H9 (cell line): ENCODE measurements around the gene KDF1. TPM values are rescaled to one million over a fixed set of nuclear protein-coding genes. Genes with fewer than 3 reads are reported as not detected.

Experiments
- DNase-seq: peaks from one replicate; pipeline ENCODE4 v3.0.0-alpha.2; 2017
- H2AFZ ChIP-seq: one replicate; pipeline ENCODE4 v1.6.1; 2013; ENCODE audit warnings: mild to moderate bottlenecking, low read length, control low read depth, moderate library complexity
- H2AK5ac ChIP-seq: 2 replicates; pipeline ENCODE4 v1.6.1; 2013; ENCODE audit warnings: low read length, control low read depth, mixed read lengths; ENCODE audit not compliant: insufficient read length
- H2BK120ac ChIP-seq: one replicate; pipeline ENCODE4 v1.6.1; 2013; ENCODE audit warnings: low read depth, mild to moderate bottlenecking, low read length, control low read depth, inconsistent platforms; ENCODE audit not compliant: poor library complexity, severe bottlenecking
- H2BK12ac ChIP-seq: 2 replicates; pipeline ENCODE4 v1.6.1; 2013; ENCODE audit warnings: low read length, control low read depth, mixed read lengths, low read depth; ENCODE audit not compliant: insufficient read length
- H2BK15ac ChIP-seq: 2 replicates; pipeline ENCODE4 v1.6.1; 2013; ENCODE audit warnings: low read depth, low read length, control low read depth
- H2BK20ac ChIP-seq: one replicate; pipeline ENCODE4 v1.6.1; 2013; ENCODE audit warnings: low read depth, mild to moderate bottlenecking, low read length, control low read depth, inconsistent platforms; ENCODE audit not compliant: poor library complexity, severe bottlenecking
- H2BK5ac ChIP-seq: 2 replicates; pipeline ENCODE4 v1.6.1; 2013; ENCODE audit warnings: low read length, control low read depth, mixed read lengths; ENCODE audit not compliant: insufficient read length
- H3K14ac ChIP-seq: 2 replicates; pipeline ENCODE4 v1.6.1; 2013; ENCODE audit warnings: low read length, control low read depth; ENCODE audit not compliant: insufficient read depth
- H3K18ac ChIP-seq: 2 replicates; pipeline ENCODE4 v1.6.1; 2013; ENCODE audit warnings: low read depth, mild to moderate bottlenecking, mixed read lengths, low read length, control low read depth; ENCODE audit not compliant: insufficient read length
- H3K23ac ChIP-seq: 2 replicates; pipeline ENCODE4 v1.6.1; 2013; ENCODE audit warnings: low read length, control low read depth, mixed read lengths, low read depth; ENCODE audit not compliant: insufficient read length
- H3K23me2 ChIP-seq: 2 replicates; pipeline ENCODE4 v1.6.1; 2013; ENCODE audit warnings: low read depth, mild to moderate bottlenecking, mixed read lengths, low read length, control low read depth; ENCODE audit not compliant: insufficient read length, poor library complexity, severe bottlenecking
- H3K27ac ChIP-seq: 2 replicates; pipeline ENCODE4 v1.5.1; 2013; ENCODE audit warnings: low read length, control low read depth, mixed read lengths, low read depth; ENCODE audit not compliant: insufficient read length
- H3K27me3 ChIP-seq: 2 replicates; pipeline ENCODE4 v1.6.1; 2013; ENCODE audit warnings: low read length, control low read depth, inconsistent platforms; ENCODE audit not compliant: insufficient read depth
- H3K4ac ChIP-seq: 2 replicates; pipeline ENCODE4 v1.6.1; 2013; ENCODE audit warnings: low read depth, mild to moderate bottlenecking, control low read depth, inconsistent platforms, low read length, moderate library complexity
- H3K4me1 ChIP-seq: 2 replicates; pipeline ENCODE4 v1.6.1; 2013; ENCODE audit warnings: low read length, control low read depth, inconsistent platforms; ENCODE audit not compliant: insufficient read depth
- H3K4me2 ChIP-seq: 2 replicates; pipeline ENCODE4 v1.6.1; 2013; ENCODE audit warnings: low read length, control low read depth, mixed read lengths; ENCODE audit not compliant: insufficient read length, insufficient read depth
- H3K56ac ChIP-seq: 2 replicates; pipeline ENCODE4 v1.6.1; 2013; ENCODE audit warnings: low read depth, mild to moderate bottlenecking, mixed read lengths, low read length, control low read depth; ENCODE audit not compliant: insufficient read length
- H3K79me1 ChIP-seq: 2 replicates; pipeline ENCODE4 v1.6.1; 2013; ENCODE audit warnings: low read depth, mild to moderate bottlenecking, moderate library complexity, low read length, control low read depth, inconsistent platforms; ENCODE audit not compliant: insufficient read depth, poor library complexity, severe bottlenecking
- H3K79me2 ChIP-seq: 2 replicates; pipeline ENCODE4 v1.6.1; 2013; ENCODE audit warnings: low read length, control low read depth, inconsistent platforms; ENCODE audit not compliant: insufficient read depth
- H3K9ac ChIP-seq: 2 replicates; pipeline ENCODE4 v1.6.1; 2013; ENCODE audit warnings: low read length, control low read depth, mixed read lengths; ENCODE audit not compliant: insufficient read length; ENCODE audit errors: extremely low read depth
- H3K9me3 ChIP-seq: one replicate; pipeline ENCODE4 v1.6.1; 2013; ENCODE audit warnings: low read depth, low read length, inconsistent platforms; ENCODE audit not compliant: control insufficient read depth
- H3T11ph ChIP-seq: one replicate; pipeline ENCODE4 v1.6.1; 2013; ENCODE audit warnings: mild to moderate bottlenecking, low read length, control low read depth, inconsistent platforms
- H4K20me1 ChIP-seq: one replicate; pipeline ENCODE4 v1.6.1; 2013; ENCODE audit not compliant: control insufficient read depth, insufficient read length, insufficient read depth
- H4K5ac ChIP-seq: 2 replicates; pipeline ENCODE4 v1.6.1; 2013; ENCODE audit warnings: low read depth, mild to moderate bottlenecking, mixed read lengths, low read length, control low read depth; ENCODE audit not compliant: insufficient read length
- H4K8ac ChIP-seq: replicated peaks from 2 replicates; pipeline ENCODE4 v1.6.1; 2013; ENCODE audit warnings: low read length, control low read depth, mixed read lengths, low read depth; ENCODE audit not compliant: insufficient read length
- H4K91ac ChIP-seq: 2 replicates; pipeline ENCODE4 v1.6.1; 2013; ENCODE audit warnings: low read depth, mild to moderate bottlenecking, moderate library complexity, mixed read lengths, low read length, control low read depth; ENCODE audit not compliant: insufficient read length
- H3K27ac Mint-ChIP-seq, 3 experiments: 2 replicates in 2 of 3; 3 replicates in 1 of 3; pipeline ENCODE4 v1.8.0; 2020 to 2021; ENCODE audit warnings: mixed read lengths in 3 of 3, mild to moderate bottlenecking in 1 of 3, moderate library complexity in 1 of 3
- H3K27me3 Mint-ChIP-seq: 2 replicates; pipeline ENCODE4 v1.8.0; 2021; ENCODE audit warnings: low read depth, mild to moderate bottlenecking, moderate library complexity, mixed read lengths
- H3K36me3 Mint-ChIP-seq, 3 experiments: 2 replicates in 2 of 3; 3 replicates in 1 of 3; pipeline ENCODE4 v1.8.0; 2020 to 2021; ENCODE audit warnings: low read depth in 3 of 3, mixed read lengths in 3 of 3; ENCODE audit not compliant: insufficient read depth in 1 of 3
- H3K4me1 Mint-ChIP-seq, 2 experiments: 2 replicates each; pipeline ENCODE4 v1.8.0; 2020; ENCODE audit warnings: mixed read lengths in 2 of 2
- H3K4me3 Mint-ChIP-seq, 2 experiments: 2 replicates in 1 of 2; 3 replicates in 1 of 2; pipeline ENCODE4 v1.8.0; 2020 to 2021; ENCODE audit warnings: mild to moderate bottlenecking in 2 of 2, mixed read lengths in 2 of 2, moderate library complexity in 1 of 2
- H3K9me3 Mint-ChIP-seq, 2 experiments: 2 replicates in 1 of 2; 3 replicates in 1 of 2; pipeline ENCODE4 v1.8.0; 2020; ENCODE audit warnings: mild to moderate bottlenecking in 2 of 2, mixed read lengths in 2 of 2, moderate library complexity in 1 of 2
- WGBS: extraction: QIAGEN DNeasy Blood & Tissue Kit; methylation state at CpG from one replicate; pipeline ENCODE4 v1.1.7; 2013; ENCODE audit warnings: missing lambda C conversion rate, low lambda C conversion rate, mixed read lengths; ENCODE audit not compliant: insufficient read length; ENCODE audit errors: extremely low coverage; 5-methylcytosine and 5-hydroxymethylcytosine counted together
- total RNA-seq: library from RNA; stranded (reverse); gene quantifications from 2 replicates; pipeline ENCODE4 v1.2.1, GENCODE V29; 2021
- TF ChIP-seq, protein P1 (sequence below): fragments of 200-600 bp; sonication (generic); conservative IDR thresholded peaks from 3 replicates; pipeline ENCODE4 v1.8.0; 2021; ENCODE audit warnings: antibody characterized with exemption, mild to moderate bottlenecking

KDF1 gene
- total RNA-seq, 1 experiment from 2014 or later = 17.6 TPM

DNA sequence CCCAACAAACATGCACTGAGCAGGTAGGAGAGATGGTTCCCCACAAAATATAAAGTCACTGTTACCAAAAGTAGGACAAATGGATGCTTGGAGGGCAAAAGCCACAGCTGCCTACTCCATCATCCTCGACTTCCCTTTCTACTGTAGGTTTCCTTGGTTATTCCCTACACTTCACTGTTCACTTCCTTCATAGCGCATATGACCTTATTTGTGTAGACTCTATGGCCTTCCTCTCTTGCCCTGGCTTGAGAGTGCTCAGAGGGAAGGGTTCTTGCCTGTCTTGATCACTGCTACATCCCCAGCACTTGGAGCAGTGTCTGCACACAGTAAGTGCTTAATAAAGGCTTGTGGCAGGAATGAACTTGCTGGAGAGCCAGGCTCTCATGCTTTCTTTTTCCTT is 18.6 kb upstream of the KDF1 start:
- Histone ChIP-seq H2BK20ac (no peak overlapping the region), H3T11ph (no peak overlapping the region), H3K14ac (no peak overlapping the region), H3K4me1 (no peaks in the 10 kb centered on the region), H4K20me1 (no peaks in the 10 kb centered on the region), H3K18ac (no peak overlapping the region), H3K56ac (no peak overlapping the region), H4K91ac (no peak overlapping the region), H3K79me2 (no peaks in the 10 kb centered on the region), H3K79me1 (no peaks in the 10 kb centered on the region), H2BK15ac (no peak overlapping the region), H3K27ac (no peak overlapping the region), H2AK5ac (no peak overlapping the region), H2BK12ac (no peak overlapping the region), H3K4ac (no peak overlapping the region), H3K27me3 (no peaks in the 10 kb centered on the region), H3K4me2 (no peak overlapping the region), H4K8ac (no peak overlapping the region), H2AFZ (no peak overlapping the region), H2BK5ac (no peak overlapping the region), H3K23ac (no peak overlapping the region), H2BK120ac (no peak overlapping the region), H3K9ac (no peak overlapping the region), H3K23me2 (no peaks in the 10 kb centered on the region), H4K5ac (no peak overlapping the region), H3K9me3 (no peaks in the 10 kb centered on the region)
- Mint-ChIP-seq H3K4me3 (no peak overlapping the region), H3K36me3 (no peaks in the 10 kb centered on the region), H3K4me1 (peaks cover 5 to 11% of the 10 kb centered on the region in 2 experiments; a peak in 3 of 4 replicates), H3K27me3 (peaks cover 4% of the 10 kb centered on the region), H3K27ac (no peak overlapping the region), H3K9me3 (no peaks in the 10 kb centered on the region)
- DNase-seq = no peak
- TF ChIP-seq, protein P1, sequence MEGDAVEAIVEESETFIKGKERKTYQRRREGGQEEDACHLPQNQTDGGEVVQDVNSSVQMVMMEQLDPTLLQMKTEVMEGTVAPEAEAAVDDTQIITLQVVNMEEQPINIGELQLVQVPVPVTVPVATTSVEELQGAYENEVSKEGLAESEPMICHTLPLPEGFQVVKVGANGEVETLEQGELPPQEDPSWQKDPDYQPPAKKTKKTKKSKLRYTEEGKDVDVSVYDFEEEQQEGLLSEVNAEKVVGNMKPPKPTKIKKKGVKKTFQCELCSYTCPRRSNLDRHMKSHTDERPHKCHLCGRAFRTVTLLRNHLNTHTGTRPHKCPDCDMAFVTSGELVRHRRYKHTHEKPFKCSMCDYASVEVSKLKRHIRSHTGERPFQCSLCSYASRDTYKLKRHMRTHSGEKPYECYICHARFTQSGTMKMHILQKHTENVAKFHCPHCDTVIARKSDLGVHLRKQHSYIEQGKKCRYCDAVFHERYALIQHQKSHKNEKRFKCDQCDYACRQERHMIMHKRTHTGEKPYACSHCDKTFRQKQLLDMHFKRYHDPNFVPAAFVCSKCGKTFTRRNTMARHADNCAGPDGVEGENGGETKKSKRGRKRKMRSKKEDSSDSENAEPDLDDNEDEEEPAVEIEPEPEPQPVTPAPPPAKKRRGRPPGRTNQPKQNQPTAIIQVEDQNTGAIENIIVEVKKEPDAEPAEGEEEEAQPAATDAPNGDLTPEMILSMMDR = no peak
- whole genome bisulfite sequencing = no CpG with 5 or more reads among the region's 2 CpGs
